HG02840 (cell line): ENCODE data around the gene GORAB.
A peak's percentile ranks its signal among the peaks of the same experiment; 100 is the strongest.

Experiments
- ATAC-seq: cut with Tn5 transposase; IDR thresholded peaks from one replicate; pipeline ENCODE4 v1.9.1; 2021; ENCODE audit warnings: mild to moderate bottlenecking, moderate library complexity, moderate number of reproducible peaks; ENCODE audit not compliant: unreplicated experiment, low FRiP score

Gene GORAB

DNA sequence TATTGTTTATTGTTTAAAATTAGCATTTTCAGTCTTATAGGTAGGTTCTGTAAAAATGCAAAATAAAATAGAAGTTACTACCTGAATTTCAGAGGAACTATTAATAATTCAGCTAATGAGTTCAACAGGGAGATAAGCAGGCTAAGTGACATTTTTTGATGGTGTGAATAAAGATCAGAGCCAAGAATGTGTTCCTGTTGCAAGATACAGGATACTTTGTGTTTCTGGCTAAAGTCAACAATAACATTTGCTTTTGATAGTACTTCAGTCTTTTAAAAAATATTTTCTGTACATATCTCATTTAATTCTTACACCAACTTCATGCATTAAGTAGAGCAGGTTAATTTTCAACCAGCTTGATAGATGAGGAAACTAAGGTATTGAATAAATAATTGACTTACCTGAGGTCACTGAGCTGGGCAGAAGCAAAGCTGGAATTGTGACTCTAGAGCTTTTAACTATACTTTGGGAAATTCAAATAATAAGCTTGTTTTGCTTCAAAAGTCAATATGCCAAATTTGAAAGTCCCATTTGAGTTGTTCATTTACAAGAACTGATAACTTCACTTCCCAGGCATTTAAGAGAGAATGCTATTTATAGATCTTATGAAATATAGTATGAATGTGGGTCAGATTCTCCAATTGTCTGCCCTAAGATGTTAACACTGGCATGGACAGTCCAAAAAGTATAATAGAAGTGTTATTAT, 6.0 kb downstream of the GORAB start:
- ATAC-seq, result no peak

GRCh38 chr1:170538687-170539086, 6.7 kb downstream of the GORAB start:
- no peak for ATAC-seq

- ATAC-seq, result no peak
Measured at GRCh38 chr1:170539154-170539553, 7.2 kb downstream of the GORAB start.

DNA sequence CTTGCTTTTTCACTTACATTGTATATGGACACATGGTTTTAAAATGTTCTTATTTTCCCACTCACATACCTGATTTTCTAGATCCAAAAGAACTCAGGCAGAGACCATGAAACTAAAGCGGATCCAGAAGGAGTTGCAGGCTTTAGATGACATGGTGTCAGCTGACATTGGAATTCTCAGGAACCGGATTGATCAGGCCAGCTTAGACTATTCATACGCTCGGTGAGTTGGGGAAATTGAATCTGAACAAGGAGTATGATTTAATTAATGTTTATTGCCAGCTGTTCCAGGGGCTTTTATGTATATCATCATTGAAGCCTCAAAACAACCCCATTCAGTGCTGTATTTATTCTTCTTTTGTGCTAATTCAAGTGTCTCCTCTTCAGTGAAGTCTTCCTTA, 12.7 kb downstream of the GORAB start:
- ATAC-seq, result no peak

DNA sequence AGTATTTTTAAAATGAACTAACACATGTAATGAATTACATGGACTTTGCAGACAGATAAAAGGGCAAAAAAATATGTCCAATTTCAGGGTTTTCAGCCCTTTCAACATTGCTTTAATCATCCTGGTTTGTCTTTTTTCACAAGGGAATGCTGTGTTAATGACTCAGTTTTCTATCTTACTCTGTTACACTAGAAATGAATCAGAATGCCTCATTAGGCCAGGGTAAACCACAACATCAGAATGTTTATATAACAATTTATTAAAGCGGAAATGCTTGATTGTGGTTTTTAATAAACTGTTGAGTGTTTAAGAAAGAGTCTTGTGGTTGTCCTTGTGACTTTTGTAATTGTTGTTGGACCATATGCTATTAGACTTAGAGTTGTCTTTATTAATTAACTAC, 13.5 kb downstream of the GORAB start:
- ATAC-seq, result no peak

DNA sequence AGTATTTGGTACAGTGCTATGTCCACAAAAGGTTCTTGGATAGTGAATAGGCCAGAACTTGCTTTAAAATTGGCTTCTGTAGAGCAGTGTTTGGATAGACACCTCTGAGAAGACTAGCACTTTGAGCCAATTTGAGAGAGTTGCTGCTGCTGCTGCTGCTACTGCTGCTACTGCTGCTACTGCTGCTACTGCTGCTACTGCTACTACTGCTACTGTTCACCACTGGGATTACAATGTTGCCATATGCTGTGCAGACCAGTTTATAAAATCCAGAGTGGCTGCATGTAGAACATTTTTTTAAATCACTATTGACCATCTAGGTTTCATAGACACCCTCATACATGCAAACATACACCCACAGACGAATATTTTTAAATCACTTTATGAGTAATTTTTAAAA, 15.3 kb downstream of the GORAB start:
- ATAC-seq, result no peak

DNA sequence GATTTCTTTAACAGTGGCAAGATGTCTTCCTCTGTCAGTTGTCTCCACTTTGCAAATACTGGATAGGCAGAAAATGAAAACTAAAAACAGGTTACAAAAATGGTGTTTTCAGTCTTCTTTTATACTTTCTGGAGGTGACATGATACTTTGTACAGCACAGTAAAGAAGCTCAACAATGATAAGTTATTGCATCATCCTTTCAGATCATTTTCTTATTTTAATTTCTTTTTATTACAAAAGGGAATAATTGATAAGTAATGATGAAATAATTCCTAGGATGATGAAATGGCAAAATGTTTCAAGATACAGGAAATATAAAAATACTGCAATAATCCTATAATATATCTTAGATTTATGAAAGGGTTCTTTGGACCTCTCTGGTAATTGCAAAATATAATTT, 16.5 kb downstream of the GORAB start:
- no peak for ATAC-seq

- no peak for ATAC-seq
Measured at GRCh38 chr1:170555370-170555769, 23.4 kb downstream of the GORAB start.

DNA sequence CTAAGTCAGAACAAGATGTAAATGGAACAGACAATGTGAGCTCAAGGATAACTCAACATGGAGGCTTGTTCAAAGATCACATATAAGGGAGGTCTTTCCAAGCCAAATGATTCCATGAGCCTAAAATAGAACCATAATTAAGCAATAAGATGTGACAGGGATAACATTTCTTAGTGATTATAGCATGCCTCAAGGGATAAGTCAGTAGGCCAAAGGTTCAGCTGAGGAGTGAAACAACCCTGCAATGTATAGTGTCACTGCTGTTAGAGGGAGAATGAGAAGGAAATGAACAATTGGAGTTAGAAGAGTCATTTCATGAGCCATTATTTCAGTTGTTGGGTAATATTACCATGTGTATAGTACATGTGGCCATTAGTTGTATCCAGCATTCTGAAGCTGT, 25.0 kb downstream of the GORAB start:
- ATAC-seq, result no peak

DNA sequence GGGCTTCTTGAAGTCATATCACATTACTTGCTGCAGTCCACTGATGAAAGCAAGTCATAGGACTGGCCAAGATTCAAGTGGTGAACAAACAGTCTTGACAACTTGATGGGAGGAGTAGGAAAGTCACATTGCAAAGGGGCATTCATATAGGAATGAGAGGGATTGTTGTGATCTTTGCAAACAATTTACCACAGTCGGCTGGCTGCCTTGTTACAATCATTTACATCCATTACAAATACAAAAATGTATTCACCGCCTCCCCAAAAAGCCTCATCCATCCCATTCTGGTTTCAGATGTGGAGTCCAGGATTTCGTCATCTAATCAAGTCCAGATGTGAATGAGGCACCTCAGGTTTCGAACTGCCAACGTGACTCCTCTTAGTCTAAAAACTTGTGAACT, 26.8 kb downstream of the GORAB start:
- no peak for ATAC-seq

DNA sequence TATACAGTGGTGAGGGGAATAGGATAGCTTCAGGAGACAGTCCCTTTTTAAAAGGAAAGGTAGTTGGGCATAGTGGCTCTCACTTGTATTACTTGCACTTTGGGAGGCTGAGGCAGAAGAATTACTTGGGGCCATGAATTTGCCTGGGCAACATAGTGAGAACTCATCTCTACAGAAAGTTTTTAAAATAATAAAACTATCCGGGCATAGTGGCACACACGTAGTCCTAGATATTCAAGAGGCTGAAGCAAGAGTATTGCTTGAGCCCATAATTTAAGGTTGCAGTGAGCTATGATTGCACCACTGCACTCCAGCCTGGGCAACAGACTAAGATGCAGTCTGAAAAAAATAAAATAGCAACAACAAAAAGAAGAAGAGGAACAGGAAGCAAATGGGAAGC, 27.2 kb downstream of the GORAB start:
- no peak for ATAC-seq

DNA sequence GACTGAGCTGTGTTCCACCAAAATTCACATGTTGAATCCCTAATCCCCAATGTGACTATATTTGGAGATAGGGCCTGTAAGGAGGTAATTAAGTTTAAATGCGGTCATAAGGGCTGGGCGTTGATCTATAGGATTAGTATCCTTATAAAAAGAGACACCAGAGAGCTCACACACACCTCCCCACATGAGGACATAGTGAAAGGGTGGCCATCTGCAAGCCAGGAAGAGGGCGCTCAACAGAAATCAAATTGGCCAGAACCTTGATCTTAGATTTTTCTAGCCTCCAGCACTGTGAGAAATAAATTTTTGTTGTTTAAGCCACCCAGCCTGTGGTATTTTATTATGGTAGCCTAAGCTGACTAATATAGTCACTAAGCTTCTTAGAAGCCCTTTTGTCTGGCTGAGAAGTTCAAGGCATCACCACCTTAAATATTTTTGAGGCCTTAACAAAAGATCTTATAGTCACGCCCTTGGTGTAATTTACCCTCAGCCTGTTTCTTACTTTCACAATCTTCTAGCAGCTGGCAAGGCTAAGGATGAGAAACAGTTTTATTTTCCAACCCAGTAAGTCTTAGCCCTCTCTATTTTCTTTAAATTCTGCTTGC, 28.8 kb downstream of the GORAB start:
- no peak for ATAC-seq

DNA sequence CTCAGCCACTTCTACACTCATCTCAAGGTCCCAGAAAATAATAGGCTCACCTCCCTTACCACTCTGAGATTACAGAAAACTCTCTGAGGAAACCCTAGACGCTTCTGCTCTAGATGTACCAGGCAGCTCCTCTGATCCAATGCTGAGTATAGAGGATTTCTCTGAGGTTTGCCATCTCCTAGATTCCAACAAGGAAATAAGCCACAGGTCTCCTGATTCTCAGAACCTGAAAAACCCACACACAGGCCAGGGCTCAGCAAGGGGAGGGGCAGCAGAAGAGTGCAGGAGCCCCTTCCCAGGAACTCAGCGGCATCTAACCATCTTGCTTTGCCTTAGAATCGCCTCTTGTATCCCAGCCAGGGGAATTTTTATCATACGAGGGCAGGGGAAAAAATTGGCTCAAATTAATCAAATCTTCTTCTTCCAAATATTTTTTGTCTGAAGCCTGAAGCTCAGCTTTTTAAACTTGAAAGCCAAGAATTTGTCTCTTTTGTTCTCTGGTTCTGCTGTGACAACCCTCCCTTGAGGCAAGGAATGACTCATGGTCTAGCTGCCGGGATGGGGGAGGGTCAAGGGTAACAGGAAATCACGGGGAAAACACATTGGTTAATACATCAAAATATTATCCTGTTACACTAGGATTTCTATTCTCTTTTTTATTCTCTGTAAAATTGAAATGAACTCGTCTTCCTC, 30.8 kb downstream of the GORAB start:
- ATAC-seq, result peak; percentile 60

- no peak for ATAC-seq
Measured at GRCh38 chr1:170567214-170567613, 35.2 kb downstream of the GORAB start.

GRCh38 chr1:170568197-170568596, 36.2 kb downstream of the GORAB start:
- ATAC-seq, result no peak

DNA sequence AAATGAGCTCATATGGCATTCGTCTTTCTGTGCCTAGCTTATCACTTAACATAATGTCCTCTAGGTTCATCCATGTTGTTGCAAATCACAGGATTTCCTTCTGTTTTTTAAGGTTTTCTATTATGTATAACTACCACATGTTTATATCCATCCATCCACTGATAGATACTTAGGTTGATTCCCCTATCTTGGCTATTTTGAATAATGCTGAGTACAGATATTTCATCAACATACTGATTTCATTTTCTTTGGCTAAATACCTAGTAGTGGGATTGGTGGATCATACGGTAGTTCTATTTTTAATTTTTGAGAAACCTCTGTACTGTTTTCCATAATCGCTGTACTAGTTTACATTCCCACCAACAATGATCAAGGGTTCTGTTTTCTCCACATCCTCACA, 45.0 kb downstream of the GORAB start:
- no peak for ATAC-seq

DNA sequence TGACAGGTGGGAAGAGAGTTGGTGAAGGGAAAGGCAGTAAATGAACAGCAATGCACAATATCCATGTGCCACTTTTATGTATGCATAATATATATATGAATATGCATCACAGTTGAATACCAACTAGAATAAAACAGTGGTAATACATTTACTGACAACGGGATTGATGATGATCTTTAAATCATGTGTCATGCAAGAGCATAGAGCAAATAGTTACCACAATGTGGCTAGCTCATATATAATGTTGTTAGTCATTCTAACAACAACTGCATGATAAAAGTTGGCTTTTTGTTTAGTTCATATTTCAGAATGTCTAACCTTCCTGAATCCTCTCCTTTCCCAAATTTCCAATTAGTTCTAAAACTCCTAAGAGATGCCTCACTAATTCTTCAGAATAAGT, 46.4 kb downstream of the GORAB start:
- ATAC-seq, result no peak

- no peak for ATAC-seq
Measured at GRCh38 chr1:170580636-170581440, 48.9 kb downstream of the GORAB start.

- ATAC-seq, result no peak
Measured at GRCh38 chr1:170583186-170583585, 51.2 kb downstream of the GORAB start.

DNA sequence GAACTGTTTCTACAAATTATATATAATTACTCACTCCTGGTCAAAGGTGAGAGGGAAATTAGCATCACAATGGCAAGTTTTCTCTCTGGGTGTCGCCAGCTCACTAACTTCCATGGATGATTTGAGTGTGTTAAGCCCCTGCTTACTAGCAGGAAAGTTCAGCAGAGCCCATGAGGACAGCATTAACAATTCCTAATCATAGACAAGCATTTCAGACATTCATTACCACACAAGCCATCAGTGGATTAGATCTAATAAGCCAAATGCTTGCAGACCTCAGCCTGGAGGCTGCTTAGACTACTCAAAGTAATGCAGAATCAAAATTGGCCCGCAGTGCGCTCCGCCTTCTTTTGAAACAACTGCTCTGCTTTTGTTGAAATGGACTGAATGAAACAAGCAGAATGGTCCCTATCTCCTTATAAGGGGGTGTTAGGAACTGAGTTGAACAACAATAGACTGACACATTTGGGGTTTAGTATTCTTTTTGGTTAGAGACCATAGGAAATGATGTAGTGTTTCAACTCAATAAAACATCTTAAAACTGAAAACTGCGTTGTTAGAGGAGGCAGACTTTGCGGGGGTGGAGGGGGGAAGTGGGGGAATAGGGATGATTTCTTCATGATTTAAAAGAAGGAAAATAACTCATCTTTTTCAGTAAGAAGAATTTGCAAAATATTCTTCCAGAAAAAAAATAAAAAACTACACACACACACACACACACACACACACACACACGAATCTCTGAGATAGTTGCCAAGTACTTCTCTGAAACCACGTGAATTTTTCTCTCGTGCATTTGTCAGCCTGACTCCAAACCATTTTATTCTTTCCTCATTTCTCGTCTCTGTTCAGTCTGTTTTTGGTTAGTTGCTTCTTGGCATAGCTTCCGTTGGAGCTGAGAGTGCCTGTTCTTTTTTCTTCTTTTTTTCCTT, 54.6 kb downstream of the GORAB start:
- ATAC-seq, result no peak
